A549 (cell line): Measurements from ENCODE around the gene PIK3CA.

Experiments
- ESRRA ChIP-seq: fragments of 150-350 bp; IDR thresholded peaks from 2 replicates; pipeline ENCODE4 v1.6.1; 2014; ENCODE audit warnings: mild to moderate bottlenecking, low read length, borderline replicate concordance
- FOSB ChIP-seq: fragments of 250-450 bp; sonication (Bioruptor Pico); IDR thresholded peaks from 2 replicates; pipeline ENCODE4 v1.5.0; 2020; ENCODE audit warnings: mild to moderate bottlenecking, moderate library complexity
- MYC ChIP-seq: IDR thresholded peaks from 2 replicates; pipeline ENCODE4 v1.6.1; 2012; ENCODE audit warnings: mild to moderate bottlenecking, inconsistent platforms, low read length, improper control_type of control experiment, borderline replicate concordance
- POLR2A ChIP-seq: IDR thresholded peaks from 2 replicates; pipeline ENCODE4 v1.6.1; 2012; ENCODE audit warnings: mild to moderate bottlenecking, low read length
- RFX5 ChIP-seq: fragments of 450-650 bp; IDR thresholded peaks from 2 replicates; pipeline ENCODE4 v1.7.1; 2014; ENCODE audit warnings: antibody characterized with exemption, mild to moderate bottlenecking, moderate library complexity
- TF ChIP-seq, protein P1 (sequence below): fragments of >200 bp; sonication (Bioruptor Twin); formaldehyde crosslinking; IDR thresholded peaks from 3 replicates; pipeline ENCODE4 v1.5.1; 2016
- TF ChIP-seq, protein P2 (sequence below): fragments of 200-600 bp; sonication (generic); IDR thresholded peaks from 2 replicates; pipeline ENCODE4 v1.6.1; 2016; ENCODE audit warnings: antibody characterized with exemption, mild to moderate bottlenecking, moderate library complexity
- TF ChIP-seq, protein P3 (sequence below): IDR thresholded peaks from 2 replicates; pipeline ENCODE4 v1.6.1; 2012

DNA sequence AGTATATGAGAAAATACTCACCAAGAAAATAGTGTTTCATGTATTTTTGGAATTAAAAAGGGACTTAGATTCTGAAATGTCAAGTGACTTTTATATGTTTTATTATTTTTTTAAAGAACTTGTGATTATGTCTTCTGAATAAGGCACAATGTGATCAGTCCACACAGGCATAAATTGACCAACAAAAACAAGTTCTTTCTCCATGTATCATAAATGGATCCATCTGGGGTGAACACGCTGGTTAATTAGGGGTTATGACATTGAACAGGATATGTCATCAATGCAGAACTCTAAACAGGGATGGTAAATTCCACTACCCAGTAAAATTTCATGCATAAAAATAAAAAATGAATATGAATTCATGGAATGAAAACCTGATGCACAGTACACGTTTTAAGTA is 31.3 kb upstream of the PIK3CA start:
- TF ChIP-seq, protein P1, sequence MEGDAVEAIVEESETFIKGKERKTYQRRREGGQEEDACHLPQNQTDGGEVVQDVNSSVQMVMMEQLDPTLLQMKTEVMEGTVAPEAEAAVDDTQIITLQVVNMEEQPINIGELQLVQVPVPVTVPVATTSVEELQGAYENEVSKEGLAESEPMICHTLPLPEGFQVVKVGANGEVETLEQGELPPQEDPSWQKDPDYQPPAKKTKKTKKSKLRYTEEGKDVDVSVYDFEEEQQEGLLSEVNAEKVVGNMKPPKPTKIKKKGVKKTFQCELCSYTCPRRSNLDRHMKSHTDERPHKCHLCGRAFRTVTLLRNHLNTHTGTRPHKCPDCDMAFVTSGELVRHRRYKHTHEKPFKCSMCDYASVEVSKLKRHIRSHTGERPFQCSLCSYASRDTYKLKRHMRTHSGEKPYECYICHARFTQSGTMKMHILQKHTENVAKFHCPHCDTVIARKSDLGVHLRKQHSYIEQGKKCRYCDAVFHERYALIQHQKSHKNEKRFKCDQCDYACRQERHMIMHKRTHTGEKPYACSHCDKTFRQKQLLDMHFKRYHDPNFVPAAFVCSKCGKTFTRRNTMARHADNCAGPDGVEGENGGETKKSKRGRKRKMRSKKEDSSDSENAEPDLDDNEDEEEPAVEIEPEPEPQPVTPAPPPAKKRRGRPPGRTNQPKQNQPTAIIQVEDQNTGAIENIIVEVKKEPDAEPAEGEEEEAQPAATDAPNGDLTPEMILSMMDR, result no peak
- no peak for TF ChIP-seq FOSB (CRISPR knock-in tag)
- TF ChIP-seq, protein P2, sequence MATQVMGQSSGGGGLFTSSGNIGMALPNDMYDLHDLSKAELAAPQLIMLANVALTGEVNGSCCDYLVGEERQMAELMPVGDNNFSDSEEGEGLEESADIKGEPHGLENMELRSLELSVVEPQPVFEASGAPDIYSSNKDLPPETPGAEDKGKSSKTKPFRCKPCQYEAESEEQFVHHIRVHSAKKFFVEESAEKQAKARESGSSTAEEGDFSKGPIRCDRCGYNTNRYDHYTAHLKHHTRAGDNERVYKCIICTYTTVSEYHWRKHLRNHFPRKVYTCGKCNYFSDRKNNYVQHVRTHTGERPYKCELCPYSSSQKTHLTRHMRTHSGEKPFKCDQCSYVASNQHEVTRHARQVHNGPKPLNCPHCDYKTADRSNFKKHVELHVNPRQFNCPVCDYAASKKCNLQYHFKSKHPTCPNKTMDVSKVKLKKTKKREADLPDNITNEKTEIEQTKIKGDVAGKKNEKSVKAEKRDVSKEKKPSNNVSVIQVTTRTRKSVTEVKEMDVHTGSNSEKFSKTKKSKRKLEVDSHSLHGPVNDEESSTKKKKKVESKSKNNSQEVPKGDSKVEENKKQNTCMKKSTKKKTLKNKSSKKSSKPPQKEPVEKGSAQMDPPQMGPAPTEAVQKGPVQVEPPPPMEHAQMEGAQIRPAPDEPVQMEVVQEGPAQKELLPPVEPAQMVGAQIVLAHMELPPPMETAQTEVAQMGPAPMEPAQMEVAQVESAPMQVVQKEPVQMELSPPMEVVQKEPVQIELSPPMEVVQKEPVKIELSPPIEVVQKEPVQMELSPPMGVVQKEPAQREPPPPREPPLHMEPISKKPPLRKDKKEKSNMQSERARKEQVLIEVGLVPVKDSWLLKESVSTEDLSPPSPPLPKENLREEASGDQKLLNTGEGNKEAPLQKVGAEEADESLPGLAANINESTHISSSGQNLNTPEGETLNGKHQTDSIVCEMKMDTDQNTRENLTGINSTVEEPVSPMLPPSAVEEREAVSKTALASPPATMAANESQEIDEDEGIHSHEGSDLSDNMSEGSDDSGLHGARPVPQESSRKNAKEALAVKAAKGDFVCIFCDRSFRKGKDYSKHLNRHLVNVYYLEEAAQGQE, result no peak
- no peak for TF ChIP-seq POLR2A
- no peak for TF ChIP-seq ESRRA
- no peak for TF ChIP-seq MYC
- TF ChIP-seq, protein P3, sequence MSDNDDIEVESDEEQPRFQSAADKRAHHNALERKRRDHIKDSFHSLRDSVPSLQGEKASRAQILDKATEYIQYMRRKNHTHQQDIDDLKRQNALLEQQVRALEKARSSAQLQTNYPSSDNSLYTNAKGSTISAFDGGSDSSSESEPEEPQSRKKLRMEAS, result no peak
- no peak for TF ChIP-seq RFX5
